ENCODE results near the gene DNA2.
"Not testable (repeated sequence)": the region's sequence is repeated elsewhere in the genome, so short reads cannot be mapped to it uniquely, and the experiment has no call there.

DNA2 gene, protein sequence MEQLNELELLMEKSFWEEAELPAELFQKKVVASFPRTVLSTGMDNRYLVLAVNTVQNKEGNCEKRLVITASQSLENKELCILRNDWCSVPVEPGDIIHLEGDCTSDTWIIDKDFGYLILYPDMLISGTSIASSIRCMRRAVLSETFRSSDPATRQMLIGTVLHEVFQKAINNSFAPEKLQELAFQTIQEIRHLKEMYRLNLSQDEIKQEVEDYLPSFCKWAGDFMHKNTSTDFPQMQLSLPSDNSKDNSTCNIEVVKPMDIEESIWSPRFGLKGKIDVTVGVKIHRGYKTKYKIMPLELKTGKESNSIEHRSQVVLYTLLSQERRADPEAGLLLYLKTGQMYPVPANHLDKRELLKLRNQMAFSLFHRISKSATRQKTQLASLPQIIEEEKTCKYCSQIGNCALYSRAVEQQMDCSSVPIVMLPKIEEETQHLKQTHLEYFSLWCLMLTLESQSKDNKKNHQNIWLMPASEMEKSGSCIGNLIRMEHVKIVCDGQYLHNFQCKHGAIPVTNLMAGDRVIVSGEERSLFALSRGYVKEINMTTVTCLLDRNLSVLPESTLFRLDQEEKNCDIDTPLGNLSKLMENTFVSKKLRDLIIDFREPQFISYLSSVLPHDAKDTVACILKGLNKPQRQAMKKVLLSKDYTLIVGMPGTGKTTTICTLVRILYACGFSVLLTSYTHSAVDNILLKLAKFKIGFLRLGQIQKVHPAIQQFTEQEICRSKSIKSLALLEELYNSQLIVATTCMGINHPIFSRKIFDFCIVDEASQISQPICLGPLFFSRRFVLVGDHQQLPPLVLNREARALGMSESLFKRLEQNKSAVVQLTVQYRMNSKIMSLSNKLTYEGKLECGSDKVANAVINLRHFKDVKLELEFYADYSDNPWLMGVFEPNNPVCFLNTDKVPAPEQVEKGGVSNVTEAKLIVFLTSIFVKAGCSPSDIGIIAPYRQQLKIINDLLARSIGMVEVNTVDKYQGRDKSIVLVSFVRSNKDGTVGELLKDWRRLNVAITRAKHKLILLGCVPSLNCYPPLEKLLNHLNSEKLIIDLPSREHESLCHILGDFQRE

DNA sequence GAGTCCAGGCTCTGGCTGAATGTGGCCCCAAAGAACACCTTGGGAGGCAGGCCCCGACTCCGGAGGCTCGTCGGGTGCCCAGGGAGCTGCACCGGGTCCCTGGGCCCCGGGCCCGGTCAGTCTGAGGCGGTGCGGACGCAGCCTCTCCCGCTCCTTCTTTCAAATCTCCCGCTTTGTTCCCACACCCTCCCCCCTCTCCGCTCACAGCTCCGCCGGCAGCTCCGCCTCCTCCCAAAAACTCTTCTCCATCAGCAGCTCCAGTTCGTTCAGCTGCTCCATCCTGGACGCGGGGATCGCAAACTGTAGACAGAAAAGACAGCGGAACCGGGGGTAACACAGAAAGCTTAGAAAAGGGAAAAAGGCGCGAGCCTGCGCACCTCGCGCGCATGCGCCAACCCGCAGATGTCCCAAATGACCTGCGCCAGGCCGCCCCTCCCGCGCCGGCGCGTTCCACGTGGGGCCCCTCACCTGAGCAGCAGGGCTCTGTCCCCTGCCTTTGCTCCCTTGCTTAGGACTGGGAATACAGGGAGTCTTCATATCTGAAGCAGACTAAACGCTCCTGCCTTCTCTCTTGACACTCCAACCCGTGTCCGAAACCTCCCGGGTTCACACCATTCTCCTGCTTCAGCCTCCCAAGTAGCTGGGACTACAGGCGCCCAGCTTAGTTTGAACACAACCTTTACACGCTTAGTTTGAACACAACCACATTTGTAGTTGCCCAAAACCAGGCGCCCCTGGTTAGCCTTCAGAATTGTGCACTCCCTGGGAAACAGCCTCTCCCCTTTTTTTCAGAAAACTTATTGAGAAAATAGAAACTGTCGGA, at the start of gene DNA2:
DNA2 (minus strand) TSS at position 388 of the 823 bp plus-strand sequence; CDS start at position 279, 109 bp downstream.
- DNase-seq = peak; percentile 76

DNA sequence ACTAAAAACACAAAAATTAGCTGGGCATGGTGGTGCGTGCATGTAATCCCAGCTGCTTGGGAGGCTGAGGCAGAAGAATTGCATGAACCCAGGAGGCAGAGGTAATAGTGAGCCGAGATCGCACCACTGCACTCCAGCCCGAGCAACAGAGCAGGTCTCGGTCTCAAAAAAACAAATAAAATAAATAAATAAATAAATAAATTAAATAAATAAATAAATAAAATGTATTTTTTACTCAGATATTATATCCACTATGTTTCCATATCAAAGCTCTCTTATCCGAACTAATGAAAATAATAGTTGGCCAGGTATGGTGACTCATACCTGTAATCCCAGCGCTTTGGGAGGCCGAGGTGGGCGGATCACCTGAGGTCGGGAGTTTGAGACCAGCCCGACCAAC, 46.8 kb upstream of the DNA2 start:
- DNase-seq = not testable (repeated sequence)

DNA sequence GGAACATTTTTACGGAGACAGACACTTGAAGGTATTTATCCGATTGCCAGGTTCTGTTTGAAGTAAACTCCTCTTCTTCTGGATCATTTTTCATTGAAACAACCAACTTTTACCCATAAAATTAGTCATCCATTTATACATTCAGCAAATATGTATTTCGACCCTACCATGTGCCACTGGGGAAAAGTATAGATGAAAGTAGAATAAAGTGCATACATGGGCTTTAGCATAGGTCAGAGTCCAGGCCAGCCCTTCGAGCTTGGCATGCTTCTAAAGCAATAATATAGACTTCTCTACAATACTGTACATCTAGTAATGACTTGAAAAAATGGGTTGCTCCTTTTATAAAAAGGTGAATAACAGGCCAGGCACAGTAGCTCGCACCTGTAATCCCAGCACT, 45.4 kb upstream of the DNA2 start:
- DNase-seq = no peak

DNA sequence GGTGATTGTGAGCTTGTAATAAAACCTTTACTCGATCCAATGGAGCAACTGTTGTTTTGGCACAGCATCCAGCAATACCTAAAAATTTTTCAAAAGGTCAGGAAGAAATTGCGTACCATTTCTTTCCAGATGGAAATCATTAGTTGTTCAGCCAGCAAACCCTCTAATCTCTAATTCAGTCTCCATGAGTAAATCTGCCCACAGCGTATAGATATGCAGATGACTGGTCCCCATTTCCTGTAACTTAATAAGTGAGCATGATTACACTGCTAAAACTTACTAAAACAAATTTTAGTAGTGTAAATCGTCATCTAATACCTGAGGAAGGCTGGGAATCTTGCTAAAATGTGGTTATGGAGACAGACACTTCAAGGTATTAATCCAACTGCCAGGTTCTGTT, 45.0 kb upstream of the DNA2 start:
- no peak for DNase-seq

DNA sequence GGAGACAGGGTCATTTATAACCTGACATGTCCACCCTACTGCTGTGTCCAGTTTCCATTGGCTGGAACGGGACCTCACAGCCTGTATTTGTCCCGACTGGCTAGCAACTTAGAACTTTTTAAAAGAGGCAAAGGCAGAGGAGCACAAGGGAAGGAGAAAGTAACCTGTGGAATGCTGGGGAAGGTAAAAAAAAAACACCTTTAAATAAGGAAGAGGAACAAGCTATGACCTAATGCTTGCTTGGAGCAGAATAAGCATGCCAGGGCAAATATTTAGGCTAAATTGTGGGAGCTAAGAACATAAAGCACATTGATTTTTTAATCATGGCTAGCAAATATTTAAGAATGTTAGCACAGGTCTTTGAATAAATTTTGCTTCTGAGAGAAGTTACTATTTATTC, 44.4 kb upstream of the DNA2 start:
- DNase-seq = not testable (repeated sequence)

DNA sequence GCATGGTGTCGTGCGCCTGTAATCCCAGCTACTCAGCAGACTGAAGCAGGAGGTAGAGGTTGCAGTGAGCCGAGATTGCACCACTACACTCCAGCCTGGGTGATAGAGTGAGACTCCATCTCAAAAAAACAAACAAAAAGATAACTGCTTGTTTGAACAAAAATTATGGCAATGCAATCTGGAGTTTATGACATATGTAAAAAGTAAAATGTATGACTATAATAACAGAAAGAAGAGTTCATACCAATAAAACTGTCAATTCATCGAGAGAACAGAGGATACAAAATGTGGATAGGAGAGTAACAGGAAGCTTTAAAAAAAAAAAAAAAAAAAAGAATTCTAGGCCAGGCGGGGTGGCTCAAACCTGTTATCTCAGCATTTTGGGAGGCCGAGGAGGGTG, 36.3 kb upstream of the DNA2 start:
- DNase-seq = no peak

DNA sequence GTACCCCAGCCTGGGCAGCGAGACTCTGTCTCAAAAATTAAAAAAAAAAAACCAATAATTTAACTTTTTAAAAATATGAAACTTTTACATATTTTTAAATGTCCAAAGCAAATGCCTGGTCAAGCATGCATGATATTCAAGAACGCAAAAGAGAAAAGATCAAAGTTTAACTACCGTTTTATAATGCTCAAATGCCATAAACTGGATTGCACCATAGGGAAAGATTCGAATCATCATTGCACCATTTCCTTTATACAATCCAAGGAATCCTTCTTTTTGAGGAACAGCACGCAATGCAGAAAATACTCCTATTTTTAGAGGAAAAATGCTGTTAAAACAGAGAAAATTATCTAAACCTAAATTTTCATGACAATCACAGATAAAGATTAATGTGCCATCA, 34.6 kb upstream of the DNA2 start:
- no peak for DNase-seq

DNA sequence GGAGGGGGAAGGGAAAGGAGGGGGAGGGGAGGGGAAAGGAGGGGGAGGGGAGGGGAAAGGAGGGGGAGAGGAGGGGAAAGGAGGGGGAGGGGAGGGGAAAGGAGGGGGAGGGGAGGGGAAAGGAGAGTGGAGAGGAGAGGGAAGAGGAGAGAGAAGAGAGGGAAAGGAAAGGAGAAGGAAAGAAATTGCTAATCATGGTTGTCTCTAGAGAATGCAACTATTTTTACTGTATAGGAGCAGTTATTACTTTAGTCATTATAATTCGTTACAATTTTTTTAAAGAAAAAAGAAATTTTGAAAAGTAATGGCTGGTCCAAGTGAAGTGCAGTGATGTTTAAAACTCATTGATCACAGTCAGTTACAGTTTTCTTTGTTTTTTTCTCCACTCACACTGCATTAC, 31.1 kb upstream of the DNA2 start:
- DNase-seq = no peak

DNA sequence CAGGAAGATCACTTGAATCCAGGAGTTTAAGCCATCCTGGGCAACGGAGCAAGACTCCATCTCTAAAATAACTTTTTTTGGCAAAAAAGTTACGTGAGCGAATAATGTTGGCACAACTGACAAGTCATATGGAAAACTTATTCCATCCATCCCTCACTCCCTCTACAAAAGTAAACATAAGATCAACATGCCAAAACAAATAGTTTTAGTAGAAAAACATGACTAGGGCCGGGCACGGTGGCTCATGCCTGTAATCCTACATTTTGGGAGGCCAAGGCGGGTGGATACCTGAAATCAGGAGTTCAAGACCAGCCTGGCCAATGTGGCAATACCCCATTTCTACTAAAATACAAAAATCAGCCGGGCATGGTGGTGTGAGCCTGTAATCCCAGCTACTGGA, 29.9 kb upstream of the DNA2 start:
- DNase-seq = no peak

DNA sequence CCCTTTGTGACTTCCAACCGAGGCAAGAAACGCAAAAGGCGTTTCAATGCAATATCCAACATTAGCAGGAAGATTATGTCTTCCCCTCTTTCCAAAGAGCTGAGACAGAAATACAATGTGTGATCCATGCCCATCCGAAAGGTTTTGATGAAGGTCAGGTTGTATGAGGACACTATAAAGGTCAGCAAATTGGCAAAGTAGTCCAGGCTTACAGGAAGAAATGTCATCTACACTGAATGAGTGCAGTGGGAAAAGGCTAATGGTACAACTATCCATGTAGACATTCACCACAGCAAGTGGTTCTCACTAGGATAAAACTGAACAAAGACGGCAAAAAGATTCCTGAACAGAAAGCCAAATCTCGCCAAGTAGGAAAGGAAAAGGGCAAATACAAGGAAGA, 27.8 kb upstream of the DNA2 start:
- no peak for DNase-seq

DNA sequence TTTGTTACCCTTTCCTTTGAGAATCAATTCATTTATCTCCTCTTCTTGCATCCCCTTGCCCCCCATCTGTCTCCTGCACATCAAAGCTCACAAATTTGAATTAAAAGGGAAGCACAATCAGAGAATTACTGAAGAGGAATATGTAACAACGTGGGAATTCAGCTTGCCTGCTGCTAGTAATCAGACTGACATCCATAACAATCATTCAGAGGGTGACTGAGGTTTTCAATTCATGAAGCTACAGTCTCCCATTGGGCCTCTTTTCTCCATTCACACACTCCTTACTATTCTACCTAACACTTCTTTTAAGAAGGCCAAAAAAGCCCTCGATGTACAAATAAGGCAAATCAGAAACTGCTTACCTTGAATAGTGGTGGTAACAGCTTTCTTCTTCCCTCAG, 24.3 kb upstream of the DNA2 start:
- no peak for DNase-seq

DNA sequence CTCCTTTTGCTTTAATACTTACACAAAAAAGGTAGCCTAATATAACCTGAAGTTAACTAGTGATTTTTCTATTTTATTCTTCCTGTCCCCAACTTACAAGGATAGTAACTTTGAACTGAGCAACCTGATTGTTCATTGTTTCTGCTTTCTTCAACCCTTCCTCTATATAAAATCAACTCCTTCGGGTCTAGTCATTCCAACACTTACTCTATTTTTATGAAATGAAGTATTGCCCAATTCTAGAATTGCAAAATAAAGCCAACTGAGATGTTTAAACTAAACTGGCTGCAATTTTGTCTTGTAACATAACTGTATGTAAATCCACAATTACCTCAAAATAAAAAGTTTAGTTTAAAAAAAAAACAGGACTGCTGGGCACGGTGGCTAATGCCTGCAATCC, 20.3 kb upstream of the DNA2 start:
- DNase-seq = no peak

DNA sequence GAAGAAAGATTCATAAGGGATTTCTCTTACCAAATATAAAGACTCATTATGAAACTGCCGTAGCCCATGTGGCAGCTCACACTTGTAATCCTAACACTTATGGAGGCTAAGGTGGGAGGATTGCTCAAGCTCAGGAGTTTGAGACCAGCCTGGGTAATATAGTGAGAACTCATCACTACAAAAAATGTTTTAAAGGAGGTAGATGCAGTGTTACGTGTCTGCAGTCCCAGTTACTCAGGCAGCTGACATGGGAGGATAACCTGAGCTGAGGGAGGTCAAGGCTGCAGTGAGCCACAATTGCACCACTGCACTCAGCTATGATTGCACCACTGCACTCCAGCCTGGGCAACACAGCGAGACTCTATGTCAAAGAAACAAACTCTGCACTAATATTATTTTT, 18.1 kb upstream of the DNA2 start:
- DNase-seq = no peak

DNA sequence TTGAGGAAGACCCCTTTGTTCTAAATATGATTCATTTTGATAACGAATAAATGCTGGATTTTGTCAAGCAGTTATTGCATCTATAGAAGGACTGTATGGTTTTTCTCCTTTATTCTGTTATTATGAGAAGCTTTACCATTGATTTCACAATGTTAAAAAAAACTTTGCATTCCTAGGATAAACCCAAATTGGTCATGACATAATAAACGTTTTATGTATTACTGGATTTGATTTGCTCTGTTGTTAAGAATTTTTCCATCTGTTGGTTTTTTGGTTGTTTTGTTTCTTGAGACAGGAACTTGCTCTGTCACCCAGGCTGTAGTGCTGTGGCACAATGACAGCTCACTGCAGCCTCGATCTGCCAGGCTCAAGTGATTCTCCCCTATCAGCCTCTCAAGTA, 2.2 kb upstream of the DNA2 start:
- no peak for DNase-seq

DNA sequence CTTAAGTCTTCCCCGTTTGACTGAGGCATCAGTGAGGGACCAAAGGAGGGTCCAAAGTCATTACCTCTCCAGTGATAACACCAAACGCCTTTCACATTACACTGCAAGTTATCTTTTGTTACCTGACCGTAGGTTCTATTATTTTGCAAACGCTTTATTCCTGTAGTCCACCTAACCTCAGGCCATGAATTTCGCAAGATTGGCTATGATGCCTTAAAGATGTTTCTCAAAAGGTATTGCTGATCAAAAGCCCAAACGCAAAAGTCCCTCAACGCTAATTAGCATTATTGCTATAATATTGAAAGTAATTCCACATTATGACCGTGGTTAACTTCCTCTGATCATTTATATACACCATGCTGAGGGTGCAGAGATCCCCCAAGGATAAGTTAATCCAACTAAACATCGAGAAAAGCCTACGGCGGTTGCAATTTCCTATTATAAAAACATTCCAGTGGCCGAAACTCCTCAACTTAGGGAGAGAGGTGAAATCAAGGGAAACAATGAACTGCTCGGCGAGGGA, 649 bp downstream of the DNA2 start:
- peak; percentile 1 for DNase-seq

DNA sequence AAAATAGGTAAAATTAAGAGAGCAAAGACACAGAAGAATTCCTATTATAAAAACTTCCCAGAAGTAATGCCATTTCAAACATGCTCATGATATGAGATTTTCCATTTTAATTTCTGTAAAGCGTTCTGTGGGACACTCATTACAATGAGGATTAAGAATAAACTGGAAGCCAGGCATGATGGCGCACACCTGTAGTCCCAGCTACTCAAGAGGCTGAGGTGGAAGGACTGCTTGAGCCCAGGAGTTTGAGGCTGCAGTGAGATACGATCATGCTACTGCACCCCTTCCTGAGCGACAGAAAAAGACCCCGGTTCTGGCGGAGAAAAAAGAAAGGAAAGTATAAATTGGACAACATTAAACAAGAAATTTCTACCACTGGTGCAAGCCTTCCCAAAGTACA, 1.5 kb downstream of the DNA2 start:
- no peak for DNase-seq

DNA sequence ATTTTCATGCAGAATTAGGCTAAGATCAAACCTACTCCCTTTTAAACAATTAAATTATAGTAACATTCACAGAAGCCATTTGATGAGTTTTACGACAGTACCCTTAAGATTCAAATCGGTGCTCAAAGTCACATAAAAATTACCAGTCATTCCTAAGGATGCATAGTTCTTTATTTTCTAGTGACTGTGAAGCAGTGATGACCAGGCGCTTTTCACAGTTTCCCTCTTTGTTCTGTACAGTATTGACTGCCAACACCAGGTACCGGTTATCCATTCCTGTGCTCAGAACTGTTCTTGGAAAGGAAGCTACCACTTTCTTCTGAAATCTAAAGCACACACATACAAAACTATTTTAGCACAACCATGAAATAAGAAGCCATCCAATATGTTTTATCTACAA, 1.9 kb downstream of the DNA2 start:
- no peak for DNase-seq

DNA sequence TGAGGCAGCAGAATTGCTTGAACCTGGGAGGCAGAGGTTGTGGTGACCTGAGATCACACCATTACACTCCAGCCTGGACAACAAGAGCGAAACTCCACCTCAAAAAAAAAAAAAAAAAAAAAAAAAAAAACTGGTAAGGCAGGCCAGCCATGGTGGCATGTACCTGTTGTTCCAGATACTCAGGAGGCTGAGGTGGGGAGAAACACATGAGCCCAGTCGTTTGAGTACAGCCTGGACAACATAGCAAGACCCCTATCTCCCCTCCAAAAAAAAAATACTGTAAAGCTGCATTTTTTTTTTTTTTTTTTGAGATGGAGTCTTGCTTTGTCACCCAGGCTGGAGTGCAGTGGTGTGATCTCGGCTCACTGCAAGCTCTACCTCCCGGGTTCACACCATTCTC, 7.0 kb downstream of the DNA2 start:
- not testable (repeated sequence) for DNase-seq

DNA sequence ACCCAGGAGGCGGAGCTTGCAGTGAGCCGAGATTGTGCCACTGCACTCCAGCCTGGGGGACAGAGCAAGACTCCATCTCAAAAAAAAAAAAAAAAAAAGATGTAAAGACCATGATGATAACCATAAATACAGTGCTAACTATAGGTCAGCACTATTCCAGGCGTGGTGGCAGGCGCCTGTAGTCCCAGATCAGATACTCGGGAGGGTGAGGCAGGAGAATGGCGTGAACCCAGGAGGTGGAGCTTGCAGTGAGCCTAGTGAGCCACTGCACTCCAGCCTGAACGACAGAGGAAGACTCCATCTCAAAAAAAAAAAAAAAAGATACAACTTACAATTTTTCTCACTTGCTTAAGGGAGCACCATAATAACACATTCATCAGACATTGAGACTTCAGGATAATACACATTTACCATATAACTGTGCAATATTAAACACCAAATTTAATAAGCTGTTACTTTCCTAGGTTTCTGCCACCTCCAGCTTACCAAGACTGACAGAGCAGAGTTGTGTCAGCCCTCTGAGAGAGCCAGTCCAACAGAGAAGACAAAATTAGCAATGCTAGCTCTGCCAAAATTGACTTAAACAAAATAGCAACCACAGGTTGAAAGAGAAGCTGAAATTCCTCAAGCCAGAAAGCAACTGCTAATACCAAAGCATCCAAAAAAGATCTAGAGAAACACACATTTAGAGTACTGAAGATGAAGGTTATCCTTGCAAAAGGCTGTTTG, 8.2 kb downstream of the DNA2 start:
- no peak for DNase-seq

DNA sequence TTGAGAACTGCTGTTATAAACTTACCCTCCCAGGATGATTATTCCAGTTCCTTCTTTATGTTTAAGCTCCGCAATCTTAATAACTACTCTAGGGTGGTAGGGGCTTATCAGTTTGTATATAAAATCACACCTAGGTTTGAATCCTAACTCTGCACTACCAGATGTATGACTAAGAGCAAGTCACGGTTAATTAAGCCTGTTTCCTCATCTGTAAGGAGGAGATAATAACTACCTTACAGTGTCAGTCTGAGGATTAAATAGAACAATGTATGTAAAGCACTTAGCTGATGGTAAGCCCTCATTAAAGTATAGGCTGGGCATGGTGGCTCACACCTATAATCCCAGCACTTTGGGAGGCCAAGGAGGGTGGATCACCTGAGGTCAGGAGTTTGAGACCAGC, 9.2 kb downstream of the DNA2 start:
- DNase-seq = no peak

DNA sequence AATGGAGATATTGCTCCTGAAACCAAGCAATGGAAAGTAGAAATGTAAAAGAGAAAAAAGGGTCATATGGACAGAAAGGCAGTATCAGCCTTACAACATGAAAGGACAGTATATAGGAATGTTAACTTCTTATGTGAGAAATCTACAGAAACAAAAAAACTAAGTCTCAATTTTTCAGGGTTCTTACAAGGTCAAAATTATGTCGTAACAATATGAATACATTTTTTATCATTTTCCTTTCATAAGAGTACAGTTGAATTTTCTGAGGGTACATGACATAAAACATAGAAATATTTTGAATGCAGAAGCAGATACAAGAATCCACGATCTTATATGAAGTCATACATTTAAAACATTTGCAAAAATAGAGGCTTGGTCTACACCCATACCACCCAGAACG, 10.7 kb downstream of the DNA2 start:
- DNase-seq = no peak

DNA sequence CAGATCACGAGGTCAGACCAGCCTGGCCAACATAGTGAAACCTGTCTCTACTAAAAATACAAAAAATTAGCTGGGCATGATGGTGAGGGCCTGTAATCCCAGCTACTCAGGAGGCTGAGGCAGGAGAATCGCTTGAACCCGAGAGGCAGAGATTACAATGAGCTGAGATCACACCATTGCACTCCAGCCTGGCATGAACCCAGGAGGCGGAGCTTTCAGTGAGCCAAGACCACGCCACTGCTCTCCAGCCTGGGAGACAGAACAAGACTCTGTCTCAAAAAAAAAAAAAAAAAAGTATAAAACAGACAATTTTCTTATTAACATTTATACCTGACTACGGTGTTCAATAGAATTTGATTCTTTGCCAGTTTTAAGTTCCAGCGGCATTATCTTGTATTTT, 22.1 kb downstream of the DNA2 start:
- DNase-seq = not testable (repeated sequence)

Measured in NCI-H1417 treated with DMSO at 0.1 percent for 48 hours (cell line).